Muscle of back (tissue), 11 donors: ENCODE data around the gene CDKN1C. TPM values are rescaled to one million over a fixed set of nuclear protein-coding genes. Genes with fewer than 3 reads are reported as not detected.

ENCODE experiments used
- DNase-seq, 3 donors: peaks; one replicate each; pipeline versions ENCODE4 v3.0.0 to v3.0.0-alpha.2; 2013
- polyA plus RNA-seq, 10 donors: library from polyadenylated mRNA; unstranded; fragments of 120-200 nt; gene quantifications; one replicate each; pipeline ENCODE4 v1.2.1, GENCODE V29; 2013; ENCODE audit not compliant: insufficient read length in 10 of 10

CDKN1C gene
- polyA plus RNA-seq, 10 donors: 135 to 206 (median 171) TPM

DNA sequence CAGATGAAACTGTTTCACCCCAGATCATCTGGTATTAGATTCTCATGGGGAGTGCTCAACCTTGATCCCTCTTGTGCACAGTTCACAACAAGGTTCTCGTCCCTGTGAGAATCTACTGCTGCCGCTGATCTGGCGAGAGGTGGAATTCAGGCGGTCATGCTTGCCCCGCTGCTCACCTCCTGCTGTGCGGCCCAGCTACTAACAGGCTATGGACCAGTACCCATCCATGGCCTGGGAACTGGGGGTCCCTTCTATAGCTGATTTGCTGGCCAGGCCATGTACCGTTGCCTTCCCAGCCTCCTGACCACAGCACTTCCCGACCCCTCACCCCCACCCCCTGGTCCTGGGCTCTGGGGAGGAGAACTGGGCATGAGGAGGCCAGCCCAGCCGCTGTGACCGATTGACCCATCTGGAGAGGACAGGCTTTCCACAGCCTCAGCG lies 41.1 kb upstream of the CDKN1C start:
- DNase-seq: no peak

DNA sequence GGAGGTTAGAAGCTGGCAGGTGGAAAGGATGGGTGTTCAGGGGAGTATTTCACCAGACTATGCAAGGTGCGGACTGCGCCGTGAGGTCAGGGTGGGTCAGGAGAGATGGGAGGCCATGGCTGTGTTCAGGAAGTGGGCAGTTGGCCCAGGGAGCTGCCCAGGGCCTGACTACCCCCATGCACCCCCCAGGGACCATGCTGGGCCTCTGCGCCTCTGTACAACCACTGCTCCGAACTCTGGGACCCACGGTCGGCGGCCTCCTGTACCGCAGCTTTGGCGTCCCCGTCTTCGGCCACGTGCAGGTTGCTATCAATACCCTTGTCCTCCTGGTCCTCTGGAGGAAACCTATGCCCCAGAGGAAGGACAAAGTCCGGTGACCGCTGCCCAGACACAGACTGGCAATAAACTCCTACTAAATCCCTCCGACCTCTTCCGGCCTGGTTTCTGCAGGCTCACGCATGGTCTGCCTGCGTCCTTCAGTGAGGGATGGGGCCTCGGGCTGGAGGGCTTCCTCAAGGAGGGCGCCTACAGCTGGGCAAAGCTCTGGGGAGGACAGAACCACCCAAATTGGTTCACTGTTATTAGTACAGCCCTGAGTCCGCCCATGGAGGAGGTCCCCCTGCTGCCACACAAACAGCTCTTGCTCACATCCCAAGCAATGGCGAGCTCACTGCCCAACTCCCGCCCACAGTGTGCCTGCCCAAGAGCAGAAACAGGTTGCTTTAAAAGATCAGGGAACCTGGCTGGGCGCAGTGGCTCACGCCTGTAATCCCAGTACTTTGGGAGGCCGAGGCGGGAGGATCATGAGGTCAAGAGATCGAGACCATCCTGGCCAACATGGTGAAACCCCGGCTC lies 39.5 kb upstream of the CDKN1C start:
- no peak for DNase-seq

- no peak for DNase-seq
Observed at GRCh38 chr11:2924381-2924780, 38.8 kb upstream of the CDKN1C start.

- no peak for DNase-seq
Observed at GRCh38 chr11:2923446-2924375, 38.1 kb upstream of the CDKN1C start.

- no peak for DNase-seq
Observed at GRCh38 chr11:2922655-2923054, 37.1 kb upstream of the CDKN1C start.

DNA sequence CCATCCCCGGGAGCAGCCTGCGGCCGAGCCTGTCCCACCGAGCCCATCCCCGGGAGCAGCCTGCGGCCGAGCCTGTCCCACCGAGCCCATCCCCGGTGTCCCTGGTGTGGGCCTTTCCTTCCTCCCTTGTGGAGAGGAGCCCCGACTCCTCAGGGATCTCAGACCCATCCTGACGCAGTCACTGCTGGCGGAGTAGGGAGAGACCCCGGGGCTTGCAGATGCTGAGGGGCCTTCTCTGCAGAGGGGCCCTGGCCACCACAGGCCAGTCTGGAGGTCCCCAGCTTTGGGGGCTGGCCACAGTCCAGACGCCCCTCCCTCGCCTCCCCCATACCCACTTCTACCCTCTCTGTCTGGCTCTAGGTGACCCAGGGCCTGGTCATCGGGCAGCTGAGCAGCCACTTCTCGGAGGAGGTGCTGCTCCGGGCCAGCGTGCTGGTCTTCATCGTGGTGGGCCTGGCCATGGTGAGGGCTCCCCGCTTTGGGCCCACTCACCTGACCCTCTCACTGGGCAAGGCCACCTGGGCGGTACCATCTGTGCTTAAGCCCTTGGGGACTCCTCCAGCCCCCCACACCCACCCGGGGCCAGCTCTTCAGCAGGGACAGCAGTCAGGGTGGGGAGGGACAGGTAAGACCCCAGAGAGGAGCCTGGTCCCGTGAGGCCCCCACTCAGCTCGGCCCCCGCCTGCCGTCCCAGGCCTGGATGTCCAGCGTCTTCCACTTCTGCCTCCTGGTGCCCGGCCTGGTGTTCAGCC lies 36.3 kb upstream of the CDKN1C start:
- DNase-seq: no peak

DNA sequence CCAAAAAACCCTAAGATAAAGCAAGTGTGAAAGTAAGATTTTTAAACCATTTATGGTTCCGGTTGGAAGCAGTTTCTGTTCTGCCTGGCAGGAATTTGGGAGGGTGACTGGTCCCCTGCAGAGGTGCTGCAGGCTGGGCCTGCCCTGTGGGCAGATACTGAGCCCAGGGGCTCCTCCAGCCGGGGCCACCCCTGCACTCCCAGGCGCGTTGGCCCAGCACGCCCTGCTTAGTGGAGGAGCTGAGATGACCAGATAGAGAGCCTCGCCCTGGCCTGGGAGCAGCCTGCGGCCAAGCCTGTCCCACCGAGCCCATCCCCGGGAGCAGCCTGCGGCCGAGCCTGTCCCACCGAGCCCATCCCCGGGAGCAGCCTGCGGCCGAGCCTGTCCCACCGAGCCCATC lies 35.7 kb upstream of the CDKN1C start:
- no peak for DNase-seq

GRCh38 chr11:2920343-2920742 lies 34.8 kb upstream of the CDKN1C start:
- no peak for DNase-seq

DNA sequence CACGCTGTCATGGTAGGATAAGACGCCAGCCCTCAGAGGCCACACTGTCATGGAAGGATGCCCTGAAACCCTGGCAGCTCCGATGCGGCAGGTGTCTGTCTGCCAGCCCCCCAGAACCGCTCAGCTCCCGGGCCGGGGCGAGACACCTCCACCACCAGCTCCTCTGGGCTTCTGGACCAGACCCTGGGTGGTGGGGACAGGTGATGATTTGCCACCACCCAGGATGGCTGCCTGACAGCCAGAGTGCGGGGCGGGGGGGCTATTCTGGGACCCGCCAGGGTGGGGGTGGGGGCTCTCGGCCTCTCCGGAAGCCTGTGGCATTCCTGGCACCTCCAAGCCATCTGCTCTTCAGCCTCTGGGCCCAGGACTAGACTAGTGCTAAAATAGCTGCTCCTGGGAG lies 34.3 kb upstream of the CDKN1C start:
- no peak for DNase-seq

DNA sequence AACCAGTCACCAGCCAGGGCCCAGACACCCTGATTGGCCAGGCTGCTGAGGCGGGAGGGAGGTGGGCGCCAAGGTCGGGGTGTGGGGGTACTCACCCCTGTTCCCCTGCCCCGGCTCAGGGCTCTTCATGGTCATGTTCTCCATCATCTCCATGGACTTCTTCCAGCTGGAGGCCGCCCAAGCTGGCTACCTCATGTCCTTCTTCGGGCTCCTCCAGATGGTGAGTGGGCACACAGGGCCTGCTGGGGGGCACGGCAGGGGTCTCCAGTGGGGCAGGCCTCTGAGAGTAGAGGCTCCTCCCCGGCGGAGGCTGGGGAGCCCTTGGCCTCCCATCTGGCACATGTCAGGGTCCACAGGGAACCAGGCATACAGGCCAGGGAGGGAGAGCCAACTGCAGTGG lies 33.6 kb upstream of the CDKN1C start:
- no peak for DNase-seq

GRCh38 chr11:2917842-2918490 lies 32.4 kb upstream of the CDKN1C start:
- DNase-seq: no peak

DNA sequence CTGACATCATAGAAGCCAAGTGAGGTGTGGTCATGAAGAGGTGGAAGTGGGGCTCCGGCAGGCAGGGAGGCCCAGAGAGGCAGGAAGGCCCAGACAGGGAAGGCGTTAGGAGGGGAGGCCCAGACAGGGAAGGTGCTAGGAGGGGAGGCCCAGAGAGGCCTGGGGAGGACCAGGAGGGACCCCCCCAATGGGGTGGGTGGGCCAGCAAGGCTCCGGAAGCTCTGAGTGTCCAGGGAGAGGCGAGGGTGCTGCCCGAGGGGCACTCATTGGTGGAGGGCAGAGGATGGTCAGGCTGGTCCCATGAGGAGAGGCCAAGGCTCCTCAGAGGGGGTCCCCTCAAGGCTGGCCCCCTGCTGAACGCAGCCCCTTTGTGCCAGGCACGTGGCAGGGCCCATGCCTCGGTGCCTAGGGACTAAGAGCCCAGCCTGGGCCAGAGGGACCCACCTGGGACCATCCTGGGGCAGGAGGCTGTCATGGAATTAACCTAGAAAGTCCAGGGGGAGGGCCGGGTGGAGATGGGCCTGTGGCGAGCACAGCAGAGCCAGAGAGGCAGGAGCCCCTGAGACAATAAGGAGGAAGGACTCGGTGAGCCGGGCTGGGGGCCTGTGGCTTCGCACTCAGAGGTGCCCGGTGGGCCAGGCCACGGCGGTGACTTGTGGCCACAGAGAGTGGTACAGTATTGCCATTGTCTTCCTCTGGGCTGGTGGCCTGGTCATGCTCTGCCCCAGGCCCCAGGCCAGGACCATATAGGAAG lies 31.5 kb upstream of the CDKN1C start:
- no peak for DNase-seq

- DNase-seq: no peak
Observed at GRCh38 chr11:2916114-2916891, 30.7 kb upstream of the CDKN1C start.

- DNase-seq: no peak
Observed at GRCh38 chr11:2915473-2915872, 29.9 kb upstream of the CDKN1C start.

DNA sequence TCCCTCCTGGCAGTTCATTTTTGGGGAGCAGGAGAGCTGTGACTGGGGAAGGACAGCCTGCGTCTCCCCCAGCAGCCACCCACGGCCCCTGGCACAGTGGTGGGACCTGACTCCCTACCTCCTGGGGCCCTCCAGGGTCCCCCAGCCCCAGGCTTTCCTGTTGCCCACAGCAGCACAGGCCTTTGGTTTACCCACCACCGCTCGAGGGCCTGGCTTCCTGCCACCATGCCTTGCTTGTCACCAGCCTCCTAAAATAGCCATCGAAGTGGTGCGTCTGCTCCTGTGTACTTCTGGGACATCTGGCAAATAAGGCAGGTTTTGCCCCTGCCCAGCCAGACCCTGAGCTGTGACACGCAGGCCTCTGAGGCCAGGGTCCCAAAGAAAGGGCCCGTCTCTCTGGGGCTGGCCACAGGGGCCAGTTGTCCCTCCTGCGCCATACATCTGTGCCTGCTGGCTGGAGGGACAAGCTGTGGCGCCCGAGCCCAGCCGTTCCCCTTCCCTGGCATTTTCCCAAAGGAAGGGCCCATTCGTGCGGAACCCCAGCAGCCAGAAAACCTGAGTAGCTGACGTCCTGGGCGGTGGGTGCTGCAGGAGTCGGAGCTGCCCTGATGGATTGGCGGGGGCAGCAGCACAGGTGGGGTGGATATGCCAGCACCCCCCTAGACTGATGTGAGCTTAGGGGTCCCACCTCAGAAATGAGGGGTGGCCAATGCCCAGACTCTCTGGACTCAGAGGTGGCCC lies 29.1 kb upstream of the CDKN1C start:
- no peak for DNase-seq

DNA sequence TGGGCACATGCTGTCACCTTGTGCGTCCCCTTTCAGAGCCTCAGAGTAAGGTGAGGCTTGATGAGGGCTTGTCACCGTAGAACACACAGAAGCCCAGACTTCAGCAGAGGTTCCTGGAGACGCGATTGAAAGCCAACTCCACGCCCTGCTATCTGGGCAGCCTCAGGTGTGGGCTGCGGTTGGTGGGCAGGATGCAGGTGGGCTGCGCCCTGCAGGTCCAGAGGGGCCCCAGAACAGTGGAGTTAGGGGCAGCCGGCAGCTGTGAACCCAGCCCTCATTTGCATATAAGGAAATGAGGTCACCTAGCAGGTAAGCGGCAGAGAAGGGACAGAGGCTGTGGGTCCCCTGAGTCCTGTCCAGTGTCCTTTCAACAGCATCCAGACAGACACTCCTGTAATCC lies 28.2 kb upstream of the CDKN1C start:
- DNase-seq: no peak

GRCh38 chr11:2913019-2913431 lies 27.4 kb upstream of the CDKN1C start:
- no peak for DNase-seq

- peak in 1 of 3 donors; percentile 59 for DNase-seq
Observed at GRCh38 chr11:2912498-2912897, 26.9 kb upstream of the CDKN1C start.

- DNase-seq: no peak
Observed at GRCh38 chr11:2911785-2912391, 26.3 kb upstream of the CDKN1C start.
